Measurements from ENCODE around the gene MST1R. TPM values are rescaled to one million over a fixed set of nuclear protein-coding genes. Genes with fewer than 3 reads are reported as not detected.

Gene MST1R
- total and polyA plus RNA-seq, 9 of the 15 experiments (the other 6 are each of a cell fraction or from before 2014, with no cell fraction given), result 1.3 to 10.0 (median 3.8) TPM

- TF ChIP-seq ZNF280A (IDR thresholded peaks at IDR 0.05; ENCODE audit: low read depth, partially characterized antibody) (no peak), CAMTA2 (CRISPR knock-in tag; conservative IDR thresholded peaks at IDR 0.05) (no peak), HNRNPK (IDR thresholded peaks at IDR 0.05; ENCODE audit: low read depth, low read length, poor library complexity, severe bottlenecking) (peak; percentile 13), HLTF (IDR thresholded peaks at IDR 0.05) (peak; percentile 68), CUX1 (CRISPR knock-in tag; IDR thresholded peaks at IDR 0.05) (no peak), CREB5 (CRISPR knock-in tag; IDR thresholded peaks at IDR 0.05) (no peak), ATF6 (CRISPR knock-in tag; IDR thresholded peaks at IDR 0.05) (no peak; the same call in 1 of the 2 replicates), SMAD4 (CRISPR knock-in tag; conservative IDR thresholded peaks at IDR 0.05) (peak; percentile 53; the same call in 1 of the 2 replicates), RAD21 (CRISPR knock-in tag; conservative IDR thresholded peaks at IDR 0.05 in 1 of 2, IDR thresholded peaks at IDR 0.05 in 1 of 2) (no peak), HNRNPUL1 (IDR thresholded peaks at IDR 0.05; ENCODE audit: low read length) (no peak), ZNF121 (CRISPR knock-in tag; conservative IDR thresholded peaks at IDR 0.05) (no peak), MECOM (CRISPR knock-in tag; IDR thresholded peaks at IDR 0.05) (no peak)
These were observed 36.4 kb upstream of the MST1R start, which contains the start of gene RBM6 (continued) for GRCh38 chr3:49939858-49940666.
